Measurements from ENCODE around the gene DPCD.

DPCD gene

GRCh38 chr10:101618871-101619270 is 30.8 kb downstream of the DPCD start:
- ChIA-PET CTCF (interaction anchor here (1.2 kb wide), 1 partner anchor 9 kb away, joined by 3 read pairs; no protein-coding TSS in a partner anchor), POLR2A (no interaction called here)
- no peak overlapping the region for H3K4me3 ChIP-seq (ENCODE audit: low read depth, low read length)
- no peak for DNase-seq (ENCODE audit: low read depth, low spot score)
- no peak for TF ChIP-seq CTCF (IDR thresholded peaks at IDR 0.05; ENCODE audit: insufficient read depth, low read length, missing control alignments)

GRCh38 chr10:101619983-101620382 is 31.9 kb downstream of the DPCD start:
- ChIA-PET POLR2A (no interaction called here), CTCF (interaction anchor here (1.0 to 1.2 kb wide), 2 partner anchors 8 to 18 kb away, joined by 3 read pairs; no protein-coding TSS in a partner anchor)
- no peak for TF ChIP-seq CTCF (IDR thresholded peaks at IDR 0.05; ENCODE audit: insufficient read depth, low read length, missing control alignments)
- no peak for DNase-seq (ENCODE audit: low read depth, low spot score)
- no peak overlapping the region for H3K4me3 ChIP-seq (ENCODE audit: low read depth, low read length)

GRCh38 chr10:101623528-101623927 is 35.4 kb downstream of the DPCD start:
- no peak for DNase-seq (ENCODE audit: low read depth, low spot score)
- CTCF ChIA-PET: interaction anchor here (2.3 kb wide), 1 partner anchor 21 kb away, joined by 8 read pairs; no protein-coding TSS in a partner anchor
- no peak overlapping the region for H3K4me3 ChIP-seq (ENCODE audit: low read depth, low read length)
- no peak for TF ChIP-seq CTCF (IDR thresholded peaks at IDR 0.05; ENCODE audit: insufficient read depth, low read length, missing control alignments)
- POLR2A ChIA-PET: no interaction called here

GRCh38 chr10:101624526-101625102 is 36.5 kb downstream of the DPCD start:
- CTCF ChIA-PET: interaction anchor here (1.6 kb wide), 1 partner anchor 448 kb away, joined by 4 read pairs; no protein-coding TSS in a partner anchor
- POLR2A ChIA-PET: no interaction called here
- H3K4me3 ChIP-seq (ENCODE audit: low read depth, low read length): no peak overlapping the region
- no peak for DNase-seq (ENCODE audit: low read depth, low spot score)
- TF ChIP-seq CTCF (IDR thresholded peaks at IDR 0.05; ENCODE audit: insufficient read depth, low read length, missing control alignments): no peak

- no peak for DNase-seq (ENCODE audit: low read depth, low spot score)
- ChIA-PET POLR2A (no interaction called here), CTCF (interaction anchor here (1.6 kb wide), 1 partner anchor 447 kb away, joined by 4 read pairs; no protein-coding TSS in a partner anchor)
- no peak for TF ChIP-seq CTCF (IDR thresholded peaks at IDR 0.05; ENCODE audit: insufficient read depth, low read length, missing control alignments)
- H3K4me3 ChIP-seq (ENCODE audit: low read depth, low read length): no peak overlapping the region
Observed at GRCh38 chr10:101625821-101626412, 37.8 kb downstream of the DPCD start.

GRCh38 chr10:101629837-101630632 is 41.9 kb downstream of the DPCD start:
- TF ChIP-seq CTCF (IDR thresholded peaks at IDR 0.05; ENCODE audit: insufficient read depth, low read length, missing control alignments): no peak
- ChIA-PET CTCF (no interaction called here), POLR2A (no interaction called here)
- no peak for DNase-seq (ENCODE audit: low read depth, low spot score)
- H3K4me3 ChIP-seq (ENCODE audit: low read depth, low read length): no peak overlapping the region
